LNCAP (cell line): ENCODE results near the gene RTL10.

Experiments used
- TF ChIP-seq, protein P1 (sequence below): fragments of 450-650 bp; IDR thresholded peaks from 2 replicates; pipeline ENCODE4 v1.5.1; 2017; ENCODE audit warnings: mild to moderate bottlenecking

Gene RTL10

GRCh38 chr22:19857382-19857781 lies 2.7 kb upstream of the RTL10 start:
- TF ChIP-seq, protein P1, sequence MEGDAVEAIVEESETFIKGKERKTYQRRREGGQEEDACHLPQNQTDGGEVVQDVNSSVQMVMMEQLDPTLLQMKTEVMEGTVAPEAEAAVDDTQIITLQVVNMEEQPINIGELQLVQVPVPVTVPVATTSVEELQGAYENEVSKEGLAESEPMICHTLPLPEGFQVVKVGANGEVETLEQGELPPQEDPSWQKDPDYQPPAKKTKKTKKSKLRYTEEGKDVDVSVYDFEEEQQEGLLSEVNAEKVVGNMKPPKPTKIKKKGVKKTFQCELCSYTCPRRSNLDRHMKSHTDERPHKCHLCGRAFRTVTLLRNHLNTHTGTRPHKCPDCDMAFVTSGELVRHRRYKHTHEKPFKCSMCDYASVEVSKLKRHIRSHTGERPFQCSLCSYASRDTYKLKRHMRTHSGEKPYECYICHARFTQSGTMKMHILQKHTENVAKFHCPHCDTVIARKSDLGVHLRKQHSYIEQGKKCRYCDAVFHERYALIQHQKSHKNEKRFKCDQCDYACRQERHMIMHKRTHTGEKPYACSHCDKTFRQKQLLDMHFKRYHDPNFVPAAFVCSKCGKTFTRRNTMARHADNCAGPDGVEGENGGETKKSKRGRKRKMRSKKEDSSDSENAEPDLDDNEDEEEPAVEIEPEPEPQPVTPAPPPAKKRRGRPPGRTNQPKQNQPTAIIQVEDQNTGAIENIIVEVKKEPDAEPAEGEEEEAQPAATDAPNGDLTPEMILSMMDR, result no peak

- TF ChIP-seq, protein P1, result no peak
Measured at GRCh38 chr22:19855504-19856409, 1.1 kb upstream of the RTL10 start.

DNA sequence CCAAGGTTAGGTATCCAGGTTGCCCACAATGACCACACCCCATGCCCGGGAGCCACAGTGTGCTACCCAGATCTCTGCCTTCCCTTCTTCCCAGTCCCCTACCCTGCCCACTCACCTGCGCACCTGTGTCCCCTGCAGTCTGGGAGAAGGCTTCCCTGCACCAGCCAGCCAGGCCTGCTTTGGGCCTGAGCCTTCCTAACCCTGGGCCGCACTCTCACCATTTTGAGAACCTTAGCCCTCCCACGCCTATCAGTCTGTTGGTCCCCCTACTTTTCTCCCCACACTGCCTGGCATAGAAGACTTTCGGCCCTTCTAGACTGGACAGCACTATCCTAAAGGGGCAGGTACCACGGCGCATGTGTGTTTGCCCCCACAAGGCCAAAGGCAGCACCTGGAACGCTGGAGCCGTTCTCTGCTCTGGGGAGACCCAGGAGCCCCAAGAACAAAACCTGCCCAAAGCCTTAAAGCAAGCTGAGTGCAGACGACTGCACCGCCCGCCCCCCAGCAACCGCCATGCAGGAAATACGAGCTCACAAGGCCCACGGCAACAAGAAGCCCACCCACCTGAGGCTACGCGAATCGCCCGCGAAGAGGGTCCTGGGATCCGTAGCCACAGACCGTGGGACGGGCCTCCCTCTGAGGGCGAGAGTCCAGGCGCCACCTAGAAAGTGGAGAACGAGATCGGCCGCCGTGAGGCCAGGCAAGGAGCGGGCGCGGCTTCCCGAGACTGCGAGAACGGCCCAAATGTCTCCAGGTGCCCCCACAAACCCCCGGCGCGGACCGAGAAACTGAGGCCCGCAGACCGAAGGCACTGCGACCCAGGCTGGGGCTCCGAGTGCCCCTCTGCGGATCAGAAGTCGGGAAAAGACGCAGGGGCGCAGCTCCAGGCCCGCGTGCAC lies 546 bp downstream of the RTL10 start:
- TF ChIP-seq, protein P1, result no peak

- TF ChIP-seq, protein P1, result no peak
Measured at GRCh38 chr22:19853058-19853878, 1.4 kb downstream of the RTL10 start.

DNA sequence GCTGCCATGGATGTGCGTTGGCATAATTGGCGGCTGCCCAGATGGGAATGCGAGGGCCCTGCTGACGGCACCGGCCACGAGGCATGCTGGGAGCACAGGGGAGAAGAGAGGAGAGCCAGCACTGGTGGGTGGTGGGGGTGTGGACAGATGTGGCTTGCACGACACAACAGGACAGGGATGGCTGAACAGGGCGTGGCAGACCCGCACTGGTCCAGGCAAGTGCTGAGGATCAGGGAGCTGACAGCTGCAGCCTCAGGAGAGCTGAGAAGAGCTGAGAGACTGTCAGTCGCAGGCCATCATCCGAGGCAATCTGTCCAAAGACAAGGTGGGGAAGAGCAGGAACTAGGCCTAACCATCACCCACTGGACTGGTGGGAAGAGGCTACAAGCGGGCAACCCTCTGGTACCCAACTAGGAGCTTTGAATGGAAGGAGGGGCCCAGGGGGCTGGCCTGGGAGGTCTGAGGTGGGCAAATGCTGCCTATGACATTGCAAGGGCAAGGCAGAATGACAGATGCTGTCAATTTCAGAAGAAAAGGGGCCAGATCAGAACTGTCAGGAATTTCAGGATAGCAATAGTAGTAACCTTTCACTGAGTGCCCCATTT lies 2.4 kb downstream of the RTL10 start:
- TF ChIP-seq, protein P1, result no peak

- TF ChIP-seq, protein P1, result no peak
Measured at GRCh38 chr22:19851291-19852176, 3.1 kb downstream of the RTL10 start.
